GM21528 (cell line): ENCODE results near the gene SGO2.

Source experiments
- ATAC-seq: cut with Tn5 transposase; IDR thresholded peaks from one replicate; pipeline ENCODE4 v1.9.1; 2021; ENCODE audit warnings: mild to moderate bottlenecking, moderate library complexity; ENCODE audit not compliant: unreplicated experiment, low FRiP score

Gene SGO2

GRCh38 chr2:200525882-200526651 is at the start of gene SGO2:
Gene SGO2, plus strand, starts transcription at chr2:200526207. Its CDS starts 6,769 bp downstream, at chr2:200532976.
- ATAC-seq, result peak; percentile 100

GRCh38 chr2:200476836-200477235 is 49.2 kb upstream of the SGO2 start:
- no peak for ATAC-seq

GRCh38 chr2:200477667-200478131 is 48.3 kb upstream of the SGO2 start:
- no peak for ATAC-seq

- no peak for ATAC-seq
Observed at GRCh38 chr2:200479692-200480265, 46.2 kb upstream of the SGO2 start.

- ATAC-seq, result no peak
Observed at GRCh38 chr2:200482194-200482593, 43.8 kb upstream of the SGO2 start.

- peak; percentile 52 for ATAC-seq
Observed at GRCh38 chr2:200483729-200484198, 42.2 kb upstream of the SGO2 start.

GRCh38 chr2:200484934-200485333 is 41.1 kb upstream of the SGO2 start:
- no peak for ATAC-seq

GRCh38 chr2:200486529-200486928 is 39.5 kb upstream of the SGO2 start:
- no peak for ATAC-seq

- ATAC-seq, result no peak
Observed at GRCh38 chr2:200488169-200488568, 37.8 kb upstream of the SGO2 start.

GRCh38 chr2:200490001-200490400 is 36.0 kb upstream of the SGO2 start:
- ATAC-seq, result no peak

- ATAC-seq, result no peak
Observed at GRCh38 chr2:200492656-200493055, 33.4 kb upstream of the SGO2 start.

GRCh38 chr2:200494048-200494447 is 32.0 kb upstream of the SGO2 start:
- ATAC-seq, result no peak

- ATAC-seq, result no peak
Observed at GRCh38 chr2:200496696-200497095, 29.3 kb upstream of the SGO2 start.

GRCh38 chr2:200498402-200499162 is 27.4 kb upstream of the SGO2 start:
- no peak for ATAC-seq

GRCh38 chr2:200502196-200502595 is 23.8 kb upstream of the SGO2 start:
- ATAC-seq, result no peak

- no peak for ATAC-seq
Observed at GRCh38 chr2:200506679-200507078, 19.3 kb upstream of the SGO2 start.

- ATAC-seq, result no peak
Observed at GRCh38 chr2:200507179-200507578, 18.8 kb upstream of the SGO2 start.

GRCh38 chr2:200509235-200509611 is 16.8 kb upstream of the SGO2 start:
- no peak for ATAC-seq

GRCh38 chr2:200509612-200510433 is 16.2 kb upstream of the SGO2 start, which contains the start of gene KCTD18:
Gene KCTD18, minus strand, starts transcription at chr2:200510068. Its CDS starts 3,052 bp downstream, at chr2:200507016.
- peak; percentile 99 for ATAC-seq

- no peak for ATAC-seq
Observed at GRCh38 chr2:200515155-200515554, 10.9 kb upstream of the SGO2 start.
